Forelimb muscle (tissue), 1 donor: Measurements from ENCODE around the gene FLNC. TPM values are rescaled to one million over a fixed set of nuclear protein-coding genes. Genes with fewer than 3 reads are reported as not detected.

Source experiments
- DNase-seq: peaks from one replicate; pipeline ENCODE4 v3.0.0-alpha.2; 2013; ENCODE audit warnings: low read depth
- polyA plus RNA-seq: library from polyadenylated mRNA; unstranded; fragments of 120-200 nt; gene quantifications from one replicate; pipeline ENCODE4 v1.2.1, GENCODE V29; 2013; ENCODE audit not compliant: insufficient read length

Gene FLNC
- polyA plus RNA-seq, 1 donor: 642 TPM

DNA sequence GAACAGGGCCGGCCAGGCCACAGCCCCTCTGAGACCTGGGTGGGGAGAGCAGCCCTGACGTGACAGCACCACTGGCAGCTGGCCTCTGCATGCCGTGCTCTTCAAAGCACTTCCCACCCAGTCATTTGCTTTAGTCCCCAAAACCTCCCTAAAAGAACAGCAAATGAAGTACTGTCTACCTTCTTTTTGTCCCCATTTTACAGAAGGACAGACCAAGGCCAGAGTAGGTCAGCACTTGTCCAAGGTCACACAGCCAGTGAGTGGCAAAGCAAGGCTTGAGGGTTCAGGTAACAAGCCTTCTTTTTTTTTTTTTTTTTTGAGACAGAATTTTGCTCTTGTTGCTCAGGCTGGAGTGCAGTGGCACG, 47.5 kb downstream of the FLNC start:
- no peak for DNase-seq

DNA sequence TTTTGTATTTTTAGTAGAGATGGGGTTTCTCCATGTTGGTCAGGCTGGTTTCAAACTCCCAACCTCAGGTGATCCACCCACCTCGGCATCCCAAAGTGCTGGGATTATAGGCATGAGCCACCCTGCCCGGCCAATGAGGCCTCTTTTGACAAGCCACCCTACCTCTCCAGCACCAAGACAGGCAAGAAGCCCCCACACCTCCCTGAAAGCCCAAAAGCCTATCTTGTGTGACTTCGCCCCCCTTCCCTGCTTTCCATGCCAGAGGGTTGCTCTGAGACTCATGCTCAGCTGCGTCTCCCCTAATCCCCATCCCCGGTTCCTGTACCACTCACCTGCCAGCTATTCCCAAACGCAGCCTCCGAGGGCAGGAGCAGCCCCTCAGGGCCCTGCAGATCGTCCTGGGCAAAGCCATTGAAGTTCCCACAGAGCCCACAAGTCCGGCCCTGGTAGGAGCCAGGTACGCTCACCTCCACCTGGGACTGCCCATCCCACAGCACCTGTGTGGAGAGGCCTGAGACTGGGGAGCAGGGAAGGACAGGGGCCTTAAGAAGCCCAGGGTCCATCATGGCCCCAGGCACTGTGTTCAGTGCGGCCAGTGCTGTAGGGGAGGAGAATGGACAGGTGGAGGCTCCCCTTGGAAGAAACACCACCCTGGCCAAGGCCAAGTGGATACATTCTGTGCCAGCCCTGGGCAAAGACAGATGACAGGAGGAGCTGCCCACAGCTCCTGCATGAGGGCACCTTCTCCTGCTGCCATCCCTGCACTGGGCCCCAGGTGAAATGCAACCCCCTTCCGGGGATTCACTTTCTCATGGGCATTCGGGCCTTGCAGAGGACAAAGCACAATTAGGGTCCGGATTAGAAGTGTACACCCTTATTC, 48.3 kb downstream of the FLNC start:
- no peak for DNase-seq

DNA sequence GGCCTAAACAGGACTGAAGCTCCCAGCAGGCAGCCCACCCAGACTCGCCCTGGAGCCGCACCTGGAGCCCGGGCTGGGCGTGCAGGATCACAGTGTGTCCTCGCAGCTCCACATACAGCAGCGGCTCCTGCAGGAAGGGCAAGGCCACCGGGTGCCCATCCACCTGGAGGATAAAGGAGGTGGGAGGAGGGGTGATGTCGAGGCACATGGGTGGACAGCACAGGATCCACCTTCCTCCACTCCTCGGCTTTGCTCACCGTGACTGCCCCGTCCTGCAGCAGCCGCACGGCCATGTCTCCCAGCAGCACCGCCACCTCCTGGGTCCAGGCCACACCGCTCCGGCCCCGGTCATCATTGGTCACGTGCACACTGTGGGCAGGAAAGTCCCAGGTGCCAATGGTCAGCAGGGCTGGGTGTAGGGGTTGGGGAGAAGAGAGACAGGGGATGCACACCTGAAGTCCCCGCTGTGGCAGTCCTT, 49.3 kb downstream of the FLNC start:
- no peak for DNase-seq

DNA sequence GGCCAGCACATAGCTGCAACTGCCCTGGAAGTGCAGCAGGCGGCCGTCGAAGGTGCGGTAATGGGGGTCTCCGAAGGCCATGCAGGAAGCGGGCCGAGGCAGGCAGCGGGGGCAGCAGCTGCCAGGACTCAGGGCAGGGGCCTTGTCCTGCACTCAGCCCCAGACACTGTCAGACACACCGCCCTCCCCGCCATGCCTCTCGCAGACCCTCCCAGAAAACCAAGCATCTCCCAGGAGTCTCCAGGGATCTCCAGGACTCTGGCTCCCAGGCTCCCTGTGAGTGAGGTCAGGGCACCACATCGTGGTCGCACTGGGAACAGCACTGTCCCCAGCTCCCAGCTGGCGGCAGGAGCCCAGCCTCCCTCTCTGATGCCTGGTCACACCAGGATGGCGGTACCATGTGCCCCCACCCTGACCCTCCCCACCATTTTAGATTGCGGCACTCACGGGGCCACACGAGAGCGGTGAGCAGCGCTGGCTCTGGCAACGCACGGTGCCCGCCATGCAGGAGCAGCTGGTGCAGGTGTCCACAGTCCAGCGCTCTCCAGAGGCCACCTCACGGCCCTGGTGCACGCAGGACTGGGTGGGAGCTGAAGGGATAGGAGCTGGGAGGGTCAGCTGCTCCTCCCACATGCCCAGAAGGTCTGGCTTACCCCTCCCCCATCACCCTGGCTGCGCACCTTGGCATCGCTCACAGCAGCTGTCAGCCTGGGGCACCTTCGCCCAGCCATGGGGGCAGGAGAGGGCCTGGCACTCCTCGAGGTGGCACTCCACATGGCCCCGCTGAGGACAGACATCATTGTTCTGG, 49.9 kb downstream of the FLNC start:
- DNase-seq: no peak

DNA sequence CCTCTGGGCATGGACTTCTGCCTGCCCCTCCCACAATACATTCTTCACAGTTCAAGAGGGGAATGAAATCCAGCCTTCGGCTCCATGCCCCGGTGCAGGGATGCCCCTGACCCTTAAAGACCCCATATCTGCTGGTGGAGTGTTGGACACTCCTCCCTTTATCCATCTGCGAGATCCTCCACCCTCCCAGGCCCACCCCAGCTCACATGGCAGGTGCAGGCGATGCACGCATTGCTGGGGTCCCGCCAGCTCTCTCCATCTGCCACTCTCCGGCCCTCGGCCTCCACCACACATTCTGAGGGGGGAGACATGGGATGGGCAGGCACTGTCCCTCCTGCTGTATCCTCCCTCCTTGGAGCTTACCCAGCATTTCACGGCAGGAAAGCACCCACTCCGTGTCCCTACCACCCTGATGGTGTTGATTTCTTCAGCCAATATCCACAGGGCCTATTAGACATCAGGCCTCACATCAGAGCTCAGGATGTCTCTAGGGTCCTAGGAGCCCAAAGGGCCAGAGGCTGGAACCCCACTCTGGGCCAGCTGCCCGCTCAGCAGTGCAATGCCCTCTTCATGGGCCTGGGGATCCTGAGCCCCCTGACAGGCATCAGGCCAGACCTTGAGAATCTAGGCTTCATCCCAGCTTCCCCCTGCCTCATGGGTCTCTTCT, 50.7 kb downstream of the FLNC start:
- DNase-seq: no peak

DNA sequence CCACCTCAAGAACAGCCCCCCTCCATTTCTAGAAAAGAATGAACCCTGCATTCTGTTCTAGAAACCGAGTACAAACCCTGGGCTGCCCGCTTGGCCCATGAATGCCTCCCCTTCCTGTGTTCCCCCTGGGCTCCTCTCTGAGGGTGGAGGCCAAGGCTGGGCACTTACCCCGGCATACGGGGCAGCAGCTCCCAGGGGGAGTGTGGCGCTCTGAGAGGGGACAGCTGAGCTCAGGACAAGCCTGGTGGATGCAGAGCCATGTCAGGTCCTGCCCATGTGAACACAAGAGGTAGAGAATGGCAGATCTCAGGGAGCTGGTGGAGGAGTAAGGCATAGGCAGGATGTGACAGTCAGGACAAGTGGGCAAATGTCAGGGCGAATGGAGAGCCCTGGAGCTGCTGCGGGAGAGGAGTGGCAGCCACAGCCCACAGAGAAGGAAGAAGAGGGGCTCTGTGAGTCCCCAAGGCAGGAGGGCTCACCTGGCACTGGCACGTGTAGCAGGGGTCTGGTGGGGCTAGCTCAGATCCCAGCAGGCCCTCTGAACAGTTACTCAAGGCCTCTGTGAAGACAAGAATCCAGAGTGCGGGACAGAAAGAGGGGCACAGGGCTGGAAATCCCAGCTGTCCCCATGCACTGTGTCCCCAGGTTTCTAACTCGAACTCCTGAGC, 51.4 kb downstream of the FLNC start:
- no peak for DNase-seq

DNA sequence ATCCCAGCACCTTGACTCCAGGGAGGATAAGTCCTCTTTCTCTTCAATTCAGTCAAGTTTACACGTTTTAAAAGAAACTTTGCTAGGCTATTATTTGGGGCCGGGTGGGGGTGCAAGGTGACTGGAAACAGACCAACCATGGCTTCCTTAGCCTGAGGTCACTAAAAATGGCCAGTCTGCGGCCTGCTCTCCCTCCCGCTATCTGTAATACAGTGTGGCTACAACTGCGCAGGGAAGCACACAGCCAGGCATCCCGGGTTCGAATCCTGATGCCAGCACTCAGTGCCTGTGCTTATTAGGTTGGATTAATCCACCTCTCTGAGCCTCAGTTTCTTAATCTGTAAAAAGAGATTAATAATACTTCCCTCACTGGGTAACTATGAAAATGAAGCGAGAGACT, 51.9 kb downstream of the FLNC start:
- DNase-seq: no peak

DNA sequence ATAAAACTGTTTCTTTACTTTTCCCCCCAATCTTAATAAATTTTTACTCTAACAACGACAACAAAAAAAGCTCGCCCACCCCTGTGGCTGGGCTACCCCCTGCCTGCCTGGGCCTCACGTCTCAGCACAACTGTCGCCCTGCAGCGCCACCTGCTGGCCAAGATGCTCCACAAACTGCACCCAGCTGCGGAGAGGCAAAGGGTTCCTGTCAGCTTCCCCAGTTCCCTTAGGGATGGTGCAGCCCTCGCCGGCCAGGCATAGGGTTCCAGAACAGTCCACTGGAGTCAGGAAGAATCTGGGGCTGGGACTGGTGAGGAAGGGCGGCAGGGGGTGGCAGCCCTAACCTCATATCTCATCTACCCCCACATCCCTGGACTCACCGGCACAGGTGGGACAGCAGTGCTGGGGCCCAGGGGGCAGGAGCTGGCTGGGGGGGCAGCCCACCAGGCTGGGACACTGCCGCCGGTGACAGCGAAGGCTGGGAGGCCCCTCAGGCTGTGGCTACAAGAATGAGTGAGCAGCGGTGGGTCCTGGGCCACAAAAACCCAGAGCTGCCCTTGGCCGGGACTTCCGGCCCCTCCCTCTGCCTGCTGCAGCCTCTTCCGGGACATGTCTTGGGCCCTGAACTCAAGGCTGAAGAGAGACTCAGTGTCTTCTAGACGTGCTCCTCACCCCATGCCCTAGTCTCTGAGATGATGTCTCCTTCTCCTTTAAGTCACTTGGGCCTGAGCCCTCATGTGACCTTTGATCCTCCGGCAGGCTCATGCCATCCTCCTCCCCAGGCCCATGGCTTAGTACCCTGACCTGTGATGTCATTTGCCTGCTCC, 53.6 kb downstream of the FLNC start:
- DNase-seq: no peak

DNA sequence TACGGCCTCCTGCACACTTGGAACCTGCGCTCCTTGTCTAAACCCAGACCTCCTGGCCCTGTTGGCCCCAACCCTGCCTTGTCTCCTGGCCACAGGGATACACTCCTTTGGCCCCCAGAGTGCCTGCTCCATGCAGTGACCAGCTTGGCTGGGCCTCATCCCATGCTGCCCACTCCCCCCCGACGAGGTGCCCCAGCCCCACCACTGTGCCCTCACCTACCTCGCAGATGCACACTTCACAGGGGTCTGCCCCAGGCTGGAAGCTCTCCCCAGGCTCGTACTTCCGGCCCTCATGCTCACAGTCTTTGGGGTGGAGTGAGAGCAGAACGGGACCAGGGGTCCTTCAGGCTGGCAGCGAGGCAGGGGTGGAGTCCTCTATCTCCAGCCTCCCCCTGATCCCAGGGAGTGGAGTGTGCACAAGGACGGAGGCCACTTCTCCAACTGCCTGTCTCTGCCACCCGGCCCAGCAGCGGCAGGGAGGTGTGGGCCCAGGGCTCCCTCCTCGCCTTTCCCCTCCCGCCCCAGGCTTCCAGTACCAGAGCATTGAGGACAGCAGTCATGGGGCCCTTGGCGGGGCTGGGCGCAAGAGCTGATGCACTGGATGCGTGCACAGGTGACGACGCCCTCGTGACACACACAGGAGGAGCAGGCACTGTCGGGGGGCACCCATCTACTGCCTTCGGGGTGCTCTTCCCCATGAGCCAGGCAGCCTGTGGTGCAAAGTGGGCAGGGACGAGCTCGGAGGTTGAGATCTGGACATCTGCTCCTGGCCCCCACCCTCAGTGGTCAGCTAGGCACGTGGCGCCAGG, 54.6 kb downstream of the FLNC start:
- DNase-seq: no peak

DNA sequence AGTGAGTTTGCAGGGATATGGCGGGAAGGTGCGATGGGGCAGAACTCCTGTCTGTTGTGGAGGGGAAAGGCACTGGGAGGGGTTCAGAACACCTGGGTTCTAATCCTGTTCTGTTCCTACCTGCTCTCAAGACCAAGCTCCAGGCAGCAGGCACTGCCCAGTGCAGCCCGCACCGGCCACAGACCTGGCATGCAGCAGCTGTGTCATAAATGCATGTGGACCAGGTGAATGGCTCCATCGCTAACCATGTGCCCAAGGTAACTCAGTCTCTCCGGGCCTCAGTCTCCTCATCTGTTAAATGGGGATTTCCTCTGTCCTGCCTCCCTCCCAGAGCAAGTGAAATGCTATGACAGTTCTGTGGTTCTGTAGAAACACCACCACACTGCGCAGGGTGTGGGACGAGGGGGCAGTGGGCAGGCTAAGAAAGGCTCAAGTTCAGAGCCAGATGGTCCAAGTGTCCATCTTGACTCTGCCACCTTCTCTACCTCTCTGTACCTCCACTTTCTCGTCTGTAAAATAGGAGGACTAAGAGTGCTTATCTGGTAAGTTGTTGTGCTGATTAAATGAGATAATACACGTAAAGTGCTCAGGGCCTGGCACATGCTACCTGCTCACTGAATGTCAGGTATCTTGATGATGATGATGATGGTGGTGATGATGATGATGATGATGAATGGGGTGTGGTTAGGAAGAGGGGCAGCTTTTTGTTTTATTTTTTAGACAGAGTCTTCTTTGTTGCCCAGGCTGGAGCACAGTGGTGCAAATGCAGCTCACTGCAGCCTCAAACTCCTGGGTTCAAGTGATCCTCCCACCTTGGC, 55.4 kb downstream of the FLNC start:
- DNase-seq: no peak

DNA sequence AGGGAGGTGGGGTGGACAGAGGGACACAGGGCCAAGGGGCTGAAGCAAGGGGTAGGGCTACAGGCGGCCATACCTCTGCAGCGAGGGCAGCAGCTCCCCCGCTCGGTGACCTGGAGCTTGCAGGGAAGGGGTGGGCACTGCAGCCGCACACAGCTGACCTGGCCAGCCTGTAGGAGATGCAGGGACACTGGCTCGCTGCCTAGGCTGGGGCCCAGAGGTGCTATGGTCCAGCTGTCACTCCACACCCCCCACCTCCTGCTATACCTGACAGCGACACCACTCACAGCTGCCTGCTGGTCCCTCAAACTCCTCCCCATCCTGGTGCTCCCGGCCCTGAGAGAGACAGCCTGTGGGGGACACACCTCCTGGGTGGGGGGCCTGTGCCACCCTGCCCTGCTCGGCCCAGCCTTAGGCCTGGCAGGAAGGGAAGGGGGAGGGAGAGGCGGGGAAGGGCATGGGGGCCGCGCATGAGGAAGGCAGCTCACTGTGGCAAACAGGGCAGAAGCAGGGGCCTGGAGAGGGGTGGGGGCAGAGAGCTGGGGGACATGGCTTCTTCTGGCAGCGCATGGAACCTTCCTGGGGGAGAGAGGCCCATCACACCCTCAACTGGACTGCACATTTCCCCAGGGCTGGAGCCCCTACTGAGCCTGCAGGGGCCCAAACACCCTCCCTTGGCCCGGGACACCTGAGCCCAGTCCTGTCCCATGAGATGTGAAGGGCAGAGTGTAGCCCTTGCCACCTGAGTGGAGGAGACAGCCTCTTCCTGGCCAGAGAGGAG, 56.4 kb downstream of the FLNC start:
- no peak for DNase-seq

DNA sequence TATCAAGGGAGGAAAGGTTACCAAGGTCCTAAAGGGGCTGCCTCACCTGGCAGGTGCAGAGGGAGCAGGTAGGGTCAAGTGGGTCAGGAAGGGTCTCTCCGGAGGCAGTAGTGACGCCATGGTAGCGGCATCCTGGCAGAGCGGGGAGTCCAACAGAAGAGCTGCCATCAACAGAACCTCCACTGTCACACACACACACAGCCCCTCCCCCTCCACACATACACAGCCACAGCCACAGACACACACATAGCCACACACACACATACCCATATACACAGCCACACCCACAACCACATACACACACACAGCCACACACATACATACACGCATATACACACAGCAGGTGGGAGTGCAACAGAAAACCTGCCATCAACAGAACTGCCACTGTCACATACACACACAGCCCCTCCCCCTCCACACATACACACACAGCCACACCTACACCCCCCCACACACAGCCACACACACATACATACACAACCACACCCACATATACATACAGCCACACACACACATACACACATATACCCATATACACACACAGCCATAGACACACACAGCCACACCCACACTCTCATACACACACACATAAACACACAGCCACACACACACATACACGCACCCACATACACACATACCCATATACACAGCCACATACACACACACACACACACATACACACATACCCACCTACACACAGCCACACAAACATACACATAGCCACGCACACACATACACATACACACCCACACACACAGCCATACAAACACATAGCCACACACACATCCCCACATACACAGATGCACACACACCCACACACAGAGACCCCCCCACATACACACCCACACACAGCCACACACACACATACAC, 57.2 kb downstream of the FLNC start:
- DNase-seq: no peak

DNA sequence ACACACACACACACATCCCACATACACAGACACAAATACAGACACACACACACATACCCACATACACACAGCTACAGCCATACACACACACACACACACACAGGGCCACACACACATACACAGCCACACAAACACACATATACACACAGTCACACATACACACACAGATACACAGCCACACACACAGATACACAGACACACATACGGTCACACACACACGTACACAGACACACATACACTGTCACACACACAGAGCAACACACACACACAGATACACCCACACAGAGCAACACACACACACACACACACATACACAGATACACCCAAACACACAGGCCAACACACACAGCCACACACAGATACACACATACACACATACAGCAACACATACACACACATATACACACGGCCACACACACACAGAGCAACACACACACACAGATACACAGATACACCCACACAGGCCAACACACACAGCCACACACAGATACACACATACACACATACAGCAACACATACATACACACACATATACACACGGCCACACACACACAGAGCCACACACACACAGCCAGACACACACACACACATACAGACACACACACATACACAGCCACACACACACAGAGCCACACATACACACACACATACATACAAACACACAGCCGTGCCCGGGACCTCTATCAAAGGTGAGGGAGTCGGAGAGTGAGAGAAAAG, 58.0 kb downstream of the FLNC start:
- DNase-seq: no peak

DNA sequence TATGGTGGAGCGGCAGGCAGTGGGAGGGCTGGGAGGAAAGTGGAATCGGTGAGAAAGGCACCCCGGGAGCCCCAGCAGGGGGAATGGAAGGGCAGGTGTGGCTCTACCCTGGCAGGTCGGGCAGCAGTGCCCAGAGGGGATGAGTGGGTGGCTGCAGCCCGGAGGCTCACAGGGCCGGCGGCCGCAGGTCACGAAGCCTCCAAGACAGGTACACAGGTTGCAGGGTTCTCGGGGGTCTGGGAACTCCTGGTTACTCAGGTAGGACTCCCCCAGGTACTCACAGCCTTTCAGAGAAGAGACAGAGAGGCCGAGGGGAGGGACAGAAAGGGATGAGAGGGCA, 58.5 kb downstream of the FLNC start:
- DNase-seq: no peak

DNA sequence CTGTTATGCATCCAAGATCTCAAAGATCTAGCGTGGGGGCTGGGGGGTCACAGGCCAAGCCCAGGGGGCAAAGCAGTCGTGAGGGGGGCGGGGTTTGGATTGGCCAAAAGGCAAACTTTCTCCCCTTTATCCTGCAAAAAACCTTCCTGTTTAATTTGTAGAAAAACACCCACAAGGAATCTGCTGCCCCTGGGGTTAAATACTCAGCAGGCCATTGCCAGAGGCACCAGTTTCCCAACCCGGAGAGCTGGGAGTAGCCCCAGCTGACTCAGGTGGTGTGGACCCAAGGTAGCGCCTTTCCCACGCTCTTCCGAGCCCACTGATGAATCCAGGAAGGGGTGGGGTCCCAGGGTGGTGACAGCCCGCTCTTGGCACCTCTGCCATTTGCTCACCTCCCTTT, 58.9 kb downstream of the FLNC start:
- DNase-seq: no peak

DNA sequence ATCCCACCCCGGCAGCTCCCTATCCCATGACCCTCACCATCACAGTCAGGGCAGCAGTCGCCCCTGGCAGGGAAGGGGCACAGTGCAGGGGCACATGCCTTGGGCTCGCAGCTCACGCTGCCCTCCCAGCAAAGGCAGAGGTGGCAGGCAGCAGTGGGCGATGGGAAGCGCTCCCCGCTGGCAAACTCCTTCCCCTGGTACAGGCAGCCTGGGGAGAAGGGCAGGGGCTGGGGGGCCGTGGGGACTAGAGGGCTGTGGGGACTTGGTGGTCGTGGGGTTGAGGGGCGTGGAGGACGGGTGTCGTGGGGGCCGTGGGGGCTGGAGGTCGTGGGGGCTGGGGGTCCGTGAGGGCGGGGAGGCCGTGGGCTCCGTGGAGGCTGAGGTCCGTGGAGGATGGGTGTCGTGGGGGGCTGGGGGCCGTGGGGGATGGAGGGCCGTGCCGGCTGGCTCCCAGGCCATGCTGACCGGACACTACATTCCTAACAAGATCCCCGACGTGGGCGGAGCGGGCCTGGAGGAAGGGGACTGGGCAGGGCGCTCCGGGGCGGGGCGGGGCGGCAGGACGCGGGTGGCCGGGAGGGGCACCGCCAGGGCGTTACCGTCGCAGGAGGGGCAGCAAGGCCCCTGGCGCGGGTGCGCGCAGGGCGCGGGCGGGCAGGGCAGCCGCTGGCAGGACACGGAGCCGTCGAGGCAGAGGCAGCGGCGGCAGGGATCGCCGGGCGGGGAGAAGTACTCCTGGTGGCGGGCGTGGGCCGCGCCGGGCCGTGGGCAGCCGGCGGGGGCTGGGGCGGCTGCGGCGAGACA, 60.3 kb downstream of the FLNC start:
- DNase-seq: no peak
